Lower leg skin (tissue), 4 donors: Measurements from ENCODE around the gene KRT13. TPM values are rescaled to one million over a fixed set of nuclear protein-coding genes. Genes with fewer than 3 reads are reported as not detected.

Experiments used
- DNase-seq, 2 donors: peaks; one replicate each; pipeline ENCODE4 v3.0.0-alpha.2; 2019; ENCODE audit warnings: low spot score in 2 of 2
- H3K4me3 ChIP-seq: fragments of 200-600 bp; sonication (generic); 2 replicates; pipeline ENCODE4 v1.5.1; 2017; ENCODE audit warnings: mild to moderate bottlenecking, low read depth; ENCODE audit not compliant: poor library complexity, severe bottlenecking
- POLR2A ChIP-seq, 2 donors: fragments of 450-650 bp; IDR thresholded peaks; one replicate each; pipeline ENCODE4 v1.6.1; 2016 to 2017; ENCODE audit warnings: antibody characterized with exemption in 2 of 2, mild to moderate bottlenecking in 1 of 2, moderate library complexity in 1 of 2
- WGBS, 2 donors: methylation state at CpG; one replicate each; pipeline ENCODE4 v1.1.5; 2018; 5-methylcytosine and 5-hydroxymethylcytosine counted together
- intact Hi-C: fragments of 100-400 bp; cut with DNase I; formaldehyde crosslinking; loops from one replicate; pipeline ENCODE4 v1.15.0; 2023; ENCODE audit warnings: low total_unique reads
- total RNA-seq, 4 donors: library from RNA; depleted of rRNA; stranded (reverse); fragments of >200 nt; gene quantifications; one replicate each; pipeline ENCODE4 v1.1.0, GENCODE V29; 2016
- TF ChIP-seq, protein P1 (sequence below), 3 donors: fragments of 450-650 bp; IDR thresholded peaks; one replicate each; pipeline ENCODE4 v1.5.1; 2016; ENCODE audit warnings: antibody characterized with exemption in 3 of 3, mild to moderate bottlenecking in 3 of 3, moderate library complexity in 2 of 3

The KRT13 gene
- total RNA-seq, 4 donors from 2014 or later = 0.19 to 0.46 TPM; not detected in 2

DNA sequence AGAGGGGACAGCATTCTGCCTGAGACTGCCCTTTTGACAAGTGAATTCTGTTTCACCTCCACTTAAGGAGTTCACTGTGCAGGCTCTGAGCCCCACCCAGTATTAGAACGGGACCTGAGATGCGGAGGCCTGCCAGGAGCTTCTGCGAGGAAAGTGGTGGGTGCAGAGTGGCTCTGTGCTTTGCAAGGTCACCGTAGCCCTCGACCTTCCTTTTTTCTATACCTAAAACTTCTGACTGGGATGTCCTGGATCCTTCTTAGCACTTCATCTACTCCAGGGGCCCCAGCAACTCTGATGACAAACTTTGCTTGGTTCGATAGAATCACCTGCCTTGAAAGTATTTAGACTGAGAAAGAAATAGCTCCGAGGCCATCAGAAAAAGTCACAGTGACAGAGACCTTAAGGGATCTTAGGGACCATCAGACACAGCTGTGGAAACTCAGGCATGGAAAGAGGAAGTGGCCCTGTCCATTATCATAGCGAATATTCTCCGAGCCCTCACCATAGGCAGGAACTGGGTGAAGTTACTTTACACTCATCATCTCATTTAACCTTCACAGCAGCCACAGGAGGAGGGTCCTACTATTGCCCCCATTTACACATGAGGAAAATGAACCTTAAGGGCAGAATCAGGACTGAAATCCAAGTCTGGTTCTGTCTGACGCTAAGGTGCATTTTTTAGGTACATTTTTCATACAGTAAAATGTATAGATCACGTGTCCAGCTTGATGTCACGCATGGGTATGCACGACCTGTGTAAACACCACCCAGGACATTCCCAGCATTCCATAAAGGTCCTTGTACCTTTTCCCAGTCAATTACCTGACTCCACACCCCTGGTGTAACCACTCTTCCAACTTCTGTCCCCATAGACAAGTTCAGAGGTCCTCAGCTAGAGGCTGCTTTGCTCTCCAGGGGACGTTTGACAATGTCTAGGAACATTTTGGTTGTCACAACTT is 676 bp upstream of the KRT13 start:
- intact Hi-C loops = no loop called here
- DNase-seq = no peak
- TF ChIP-seq, protein P1, sequence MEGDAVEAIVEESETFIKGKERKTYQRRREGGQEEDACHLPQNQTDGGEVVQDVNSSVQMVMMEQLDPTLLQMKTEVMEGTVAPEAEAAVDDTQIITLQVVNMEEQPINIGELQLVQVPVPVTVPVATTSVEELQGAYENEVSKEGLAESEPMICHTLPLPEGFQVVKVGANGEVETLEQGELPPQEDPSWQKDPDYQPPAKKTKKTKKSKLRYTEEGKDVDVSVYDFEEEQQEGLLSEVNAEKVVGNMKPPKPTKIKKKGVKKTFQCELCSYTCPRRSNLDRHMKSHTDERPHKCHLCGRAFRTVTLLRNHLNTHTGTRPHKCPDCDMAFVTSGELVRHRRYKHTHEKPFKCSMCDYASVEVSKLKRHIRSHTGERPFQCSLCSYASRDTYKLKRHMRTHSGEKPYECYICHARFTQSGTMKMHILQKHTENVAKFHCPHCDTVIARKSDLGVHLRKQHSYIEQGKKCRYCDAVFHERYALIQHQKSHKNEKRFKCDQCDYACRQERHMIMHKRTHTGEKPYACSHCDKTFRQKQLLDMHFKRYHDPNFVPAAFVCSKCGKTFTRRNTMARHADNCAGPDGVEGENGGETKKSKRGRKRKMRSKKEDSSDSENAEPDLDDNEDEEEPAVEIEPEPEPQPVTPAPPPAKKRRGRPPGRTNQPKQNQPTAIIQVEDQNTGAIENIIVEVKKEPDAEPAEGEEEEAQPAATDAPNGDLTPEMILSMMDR (IDR thresholded peaks at IDR 0.05) = no peak
- TF ChIP-seq POLR2A (IDR thresholded peaks at IDR 0.05) = no peak
- H3K4me3 ChIP-seq = no peak overlapping the region
- WGBS, 2 donors = 71 to 79% methylated on average over 14 of the region's 14 CpGs

- TF ChIP-seq POLR2A (IDR thresholded peaks at IDR 0.05) = no peak
- TF ChIP-seq, protein P1 (IDR thresholded peaks at IDR 0.05) = no peak
- WGBS, 2 donors = 53 to 58% methylated on average over 8 of the region's 8 CpGs
- no peak for DNase-seq
- no peak overlapping the region for H3K4me3 ChIP-seq
- intact Hi-C loops = no loop called here
Measured at GRCh38 chr17:41504246-41504977, 1.0 kb downstream of the KRT13 start.

GRCh38 chr17:41503202-41503601 is 2.2 kb downstream of the KRT13 start:
- 84 to 91% methylated on average over 9 of the region's 9 CpGs for WGBS, 2 donors
- no peak for DNase-seq
- no peak overlapping the region for H3K4me3 ChIP-seq
- intact Hi-C loops = no loop called here
- TF ChIP-seq, protein P1 (IDR thresholded peaks at IDR 0.05) = no peak
- TF ChIP-seq POLR2A (IDR thresholded peaks at IDR 0.05) = no peak

DNA sequence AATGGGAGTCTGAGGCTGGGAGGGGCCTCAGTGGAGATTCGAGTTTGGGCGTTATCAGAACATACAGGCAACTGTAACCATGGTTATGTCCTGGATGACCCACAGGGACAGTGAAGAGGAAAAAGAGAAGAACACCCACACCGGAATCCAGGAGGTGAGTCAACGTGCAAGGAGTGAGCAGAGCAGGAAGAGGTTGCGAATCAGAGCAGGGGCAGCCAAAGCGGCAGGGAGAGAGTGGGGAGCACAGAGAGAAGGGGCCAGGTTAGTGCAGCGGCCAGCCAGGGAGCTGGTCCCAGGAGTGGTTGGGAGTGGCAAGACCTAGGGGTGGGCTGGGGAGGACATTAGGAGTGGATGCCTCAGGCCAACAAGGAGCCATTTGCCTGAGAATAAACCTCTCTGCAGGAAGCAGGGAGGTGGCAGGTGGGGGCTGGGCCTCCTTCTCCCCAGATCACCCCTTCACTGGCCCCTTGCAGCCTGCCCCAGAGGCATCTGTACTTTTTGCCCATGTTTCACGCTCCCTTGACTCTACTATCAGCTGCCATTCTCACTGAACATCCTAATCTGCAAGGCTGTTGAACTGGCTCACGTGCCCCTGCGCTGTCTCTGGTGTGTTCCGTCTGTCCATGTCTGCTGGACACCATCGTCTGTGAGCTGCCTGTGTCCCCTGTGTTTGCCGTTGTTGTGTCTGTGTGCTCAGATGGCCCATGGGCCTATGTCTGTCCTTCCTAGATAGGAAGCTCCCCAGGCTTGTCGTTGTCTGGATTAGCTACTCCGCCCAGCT is 5.1 kb downstream of the KRT13 start:
- TF ChIP-seq, protein P1 (IDR thresholded peaks at IDR 0.05) = no peak
- TF ChIP-seq POLR2A (IDR thresholded peaks at IDR 0.05) = no peak
- intact Hi-C loops = no loop called here
- WGBS, 2 donors = 66 to 69% methylated on average over 15 of the region's 15 CpGs
- H3K4me3 ChIP-seq = no peak overlapping the region
- no peak for DNase-seq

- TF ChIP-seq POLR2A (IDR thresholded peaks at IDR 0.05) = no peak
- TF ChIP-seq, protein P1 (IDR thresholded peaks at IDR 0.05) = no peak
- no peak for DNase-seq
- 84 to 87% methylated on average over 5 of the region's 5 CpGs for WGBS, 2 donors
- H3K4me3 ChIP-seq = no peak overlapping the region
- intact Hi-C loops = no loop called here
Measured at GRCh38 chr17:41499714-41500113, 5.7 kb downstream of the KRT13 start.
